ENCODE results near the gene MEGF11. TPM values are rescaled to one million over a fixed set of nuclear protein-coding genes. Genes with fewer than 3 reads are reported as not detected.

MEGF11 gene
- total RNA-seq, 5 donors from 2014 or later (not counting 1 experiment from before 2014, with no cell fraction given): 0.20 TPM; not detected in 4

DNA sequence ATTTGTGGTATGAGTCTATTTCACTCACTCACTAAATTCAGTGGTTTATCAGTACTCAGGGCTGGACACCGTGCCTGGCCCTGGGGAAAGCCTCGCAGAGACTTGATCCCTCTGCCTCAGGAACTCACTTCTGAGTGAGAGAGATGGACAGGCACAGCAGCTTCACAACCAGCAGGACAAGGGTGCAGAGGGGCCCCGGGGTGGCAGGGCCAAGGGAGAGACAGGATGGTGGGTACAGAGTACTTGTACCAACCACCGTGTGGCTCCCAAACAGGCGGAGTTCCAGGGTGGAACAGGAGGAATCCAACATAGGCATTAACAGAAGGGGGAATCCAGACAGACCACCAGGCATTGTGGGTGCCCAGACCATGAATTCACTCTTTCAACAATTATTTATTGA lies 143.7 kb downstream of the MEGF11 start:
- DNase-seq (no peak), ATAC-seq (replicated peaks in 1 of 4) (no peak)
- no peaks in the 10 kb centered on the region for H3K9me3 ChIP-seq
- no peaks in the 10 kb centered on the region for H3K36me3 ChIP-seq (ENCODE audit: control insufficient read depth in 2 of 2, extremely low read depth in 1 of 2, insufficient read depth in 1 of 2, low read length in 1 of 2)
- no peak overlapping the region for H3K27ac ChIP-seq (ENCODE audit: low read length)
- H3K36me3 Mint-ChIP-seq: no peaks in the 10 kb centered on the region
- H3K4me1 Mint-ChIP-seq: peaks cover 2 to 6% (median 5%) of the 10 kb centered on the region in 3 donors
- no peak overlapping the region for H3K27ac Mint-ChIP-seq
- H3K4me3 ChIP-seq (ENCODE audit: control insufficient read depth in 1 of 2, extremely low read depth in 1 of 2, low read length in 1 of 2): no peak overlapping the region
- CTCF ChIA-PET: no interaction called here
- POLR2A ChIA-PET: no interaction called here
- H3K27me3 ChIP-seq (replicated peaks in 1 of 2; ENCODE audit: control insufficient read depth in 2 of 2, extremely low read depth in 1 of 2, insufficient read depth in 2 of 2, low read length in 1 of 2): peaks cover 0 to 46% of the 10 kb centered on the region in 2 experiments
- H3K27me3 Mint-ChIP-seq: peaks cover 4 to 35% of the 10 kb centered on the region in 2 donors
- H3K4me1 ChIP-seq (ENCODE audit: control insufficient read depth in 1 of 2, extremely low read depth in 1 of 2, insufficient read depth in 2 of 2, low read length in 2 of 2): peaks cover 0 to under 1% of the 10 kb centered on the region in 2 experiments
- WGBS (ENCODE audit: insufficient coverage): 73% methylated on average over 4 of the region's 5 CpGs
- H3K4me3 Mint-ChIP-seq: no peak overlapping the region
- no peaks in the 10 kb centered on the region for H3K9me3 Mint-ChIP-seq

DNA sequence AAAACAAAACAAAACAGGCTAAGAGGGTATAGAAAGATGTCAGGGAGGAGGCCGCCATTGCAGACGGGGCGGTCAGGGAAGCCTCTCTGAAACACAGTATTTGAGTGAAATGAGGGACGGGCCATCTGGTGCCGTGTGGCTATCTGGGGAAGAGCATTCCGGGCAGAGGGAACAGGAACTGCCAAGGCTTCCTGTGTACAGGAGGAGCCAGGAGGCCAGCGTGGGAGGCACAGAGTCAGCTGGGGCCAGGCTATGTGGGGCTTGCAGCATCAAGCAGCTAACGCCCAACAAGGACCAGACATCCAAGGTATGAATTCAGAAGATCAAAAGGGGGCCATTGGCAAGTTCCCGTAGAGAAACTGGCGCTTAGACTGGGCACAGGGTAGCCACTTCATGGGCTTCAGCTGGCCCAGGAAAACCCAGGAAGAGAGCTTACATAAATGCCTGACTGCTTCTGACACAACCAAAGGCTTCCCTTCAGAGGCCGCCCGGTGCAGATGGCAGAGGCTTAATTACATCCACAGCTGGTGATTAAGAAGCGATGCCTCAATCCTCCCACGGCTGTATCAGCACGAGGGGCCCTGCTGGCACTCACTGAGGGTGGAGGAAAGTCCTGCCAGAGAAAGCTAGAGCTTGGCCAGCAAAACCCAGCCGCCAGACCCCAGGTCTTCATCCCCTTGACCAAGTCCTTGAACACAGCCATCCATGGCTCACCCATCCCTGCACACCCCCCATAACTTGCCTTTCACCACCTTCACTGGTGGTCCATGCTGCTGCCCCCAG lies 144.9 kb downstream of the MEGF11 start:
- H3K27ac ChIP-seq (ENCODE audit: low read length): no peak overlapping the region
- H3K4me1 ChIP-seq (ENCODE audit: control insufficient read depth in 1 of 2, extremely low read depth in 1 of 2, insufficient read depth in 2 of 2, low read length in 2 of 2): no peaks in the 10 kb centered on the region
- peaks cover 0 to 50% of the 10 kb centered on the region in 2 experiments for H3K27me3 ChIP-seq (replicated peaks in 1 of 2; ENCODE audit: control insufficient read depth in 2 of 2, extremely low read depth in 1 of 2, insufficient read depth in 2 of 2, low read length in 1 of 2)
- WGBS (ENCODE audit: insufficient coverage): 62% methylated on average over 11 of the region's 16 CpGs
- no peaks in the 10 kb centered on the region for H3K4me1 Mint-ChIP-seq
- no peaks in the 10 kb centered on the region for H3K9me3 ChIP-seq
- H3K9me3 Mint-ChIP-seq: no peaks in the 10 kb centered on the region
- POLR2A ChIA-PET: no interaction called here
- CTCF ChIA-PET: no interaction called here
- no peak overlapping the region for H3K4me3 Mint-ChIP-seq
- no peaks in the 10 kb centered on the region for H3K36me3 ChIP-seq (ENCODE audit: control insufficient read depth in 2 of 2, extremely low read depth in 1 of 2, insufficient read depth in 1 of 2, low read length in 1 of 2)
- no peak overlapping the region for H3K4me3 ChIP-seq (ENCODE audit: control insufficient read depth in 1 of 2, extremely low read depth in 1 of 2, low read length in 1 of 2)
- H3K36me3 Mint-ChIP-seq: no peaks in the 10 kb centered on the region
- ATAC-seq (replicated peaks in 1 of 4) (no peak), DNase-seq (no peak)
- peaks cover 4 to 31% of the 10 kb centered on the region in 2 donors for H3K27me3 Mint-ChIP-seq
- peak overlapping the region in 1 of 2 donors; percentile 37 for H3K27ac Mint-ChIP-seq

DNA sequence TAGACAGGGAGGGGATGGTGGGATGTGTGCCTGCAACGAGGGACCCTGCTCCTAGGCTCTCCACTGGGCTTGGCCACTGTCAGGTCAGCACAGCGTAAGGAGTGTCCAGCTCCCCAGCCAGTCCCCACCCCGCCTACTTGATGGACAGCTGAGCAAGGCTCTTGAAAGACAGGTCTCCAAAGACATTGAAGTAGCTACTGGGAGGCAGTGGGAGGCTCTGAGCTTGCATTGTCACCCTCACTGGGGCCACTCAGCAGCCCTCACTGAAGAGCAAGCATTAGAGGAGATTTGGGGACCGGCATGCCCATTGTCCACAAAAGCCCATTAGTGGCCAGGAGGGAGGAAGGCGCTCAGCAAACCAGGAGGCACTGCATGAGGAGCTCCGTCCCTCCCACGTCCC lies 146.5 kb downstream of the MEGF11 start:
- Histone ChIP-seq H3K27ac (ENCODE audit: low read length) (no peak overlapping the region), H3K9me3 (no peaks in the 10 kb centered on the region), H3K36me3 (ENCODE audit: control insufficient read depth in 2 of 2, extremely low read depth in 1 of 2, insufficient read depth in 1 of 2, low read length in 1 of 2) (no peaks in the 10 kb centered on the region), H3K4me1 (ENCODE audit: control insufficient read depth in 1 of 2, extremely low read depth in 1 of 2, insufficient read depth in 2 of 2, low read length in 2 of 2) (no peaks in the 10 kb centered on the region), H3K27me3 (replicated peaks in 1 of 2; ENCODE audit: control insufficient read depth in 2 of 2, extremely low read depth in 1 of 2, insufficient read depth in 2 of 2, low read length in 1 of 2) (peaks cover 0 to 51% of the 10 kb centered on the region in 2 experiments), H3K4me3 (ENCODE audit: control insufficient read depth in 1 of 2, extremely low read depth in 1 of 2, low read length in 1 of 2) (no peak overlapping the region)
- H3K36me3 Mint-ChIP-seq: no peaks in the 10 kb centered on the region
- H3K27ac Mint-ChIP-seq: no peak overlapping the region
- POLR2A ChIA-PET: no interaction called here
- no peak overlapping the region for H3K4me3 Mint-ChIP-seq
- CTCF ChIA-PET: no interaction called here
- peaks cover 4 to 34% of the 10 kb centered on the region in 2 donors for H3K27me3 Mint-ChIP-seq
- no peaks in the 10 kb centered on the region for H3K9me3 Mint-ChIP-seq
- 72% methylated on average over 4 of the region's 7 CpGs for WGBS (ENCODE audit: insufficient coverage)
- H3K4me1 Mint-ChIP-seq: no peaks in the 10 kb centered on the region
- DNase-seq (no peak), ATAC-seq (replicated peaks in 1 of 4) (no peak)

- H3K9me3 Mint-ChIP-seq: no peaks in the 10 kb centered on the region
- H3K27ac ChIP-seq (ENCODE audit: low read length): no peak overlapping the region
- no peak for ATAC-seq (replicated peaks in 1 of 4)
- no peaks in the 10 kb centered on the region for H3K36me3 Mint-ChIP-seq
- H3K27me3 ChIP-seq (replicated peaks in 1 of 2; ENCODE audit: control insufficient read depth in 2 of 2, extremely low read depth in 1 of 2, insufficient read depth in 2 of 2, low read length in 1 of 2): peaks cover 0 to 54% of the 10 kb centered on the region in 2 experiments
- H3K27ac Mint-ChIP-seq: no peak overlapping the region
- H3K4me1 Mint-ChIP-seq: no peaks in the 10 kb centered on the region
- no peaks in the 10 kb centered on the region for H3K36me3 ChIP-seq (ENCODE audit: control insufficient read depth in 2 of 2, extremely low read depth in 1 of 2, insufficient read depth in 1 of 2, low read length in 1 of 2)
- H3K4me3 Mint-ChIP-seq: no peak overlapping the region
- WGBS (ENCODE audit: insufficient coverage): 86% methylated on average over 1 of the region's 9 CpGs
- no peaks in the 10 kb centered on the region for H3K9me3 ChIP-seq
- no peaks in the 10 kb centered on the region for H3K4me1 ChIP-seq (ENCODE audit: control insufficient read depth in 1 of 2, extremely low read depth in 1 of 2, insufficient read depth in 2 of 2, low read length in 2 of 2)
- no peak overlapping the region for H3K4me3 ChIP-seq (ENCODE audit: control insufficient read depth in 1 of 2, extremely low read depth in 1 of 2, low read length in 1 of 2)
- POLR2A ChIA-PET: no interaction called here
- CTCF ChIA-PET: no interaction called here
- DNase-seq: no peak
- H3K27me3 Mint-ChIP-seq: peaks cover 4 to 34% of the 10 kb centered on the region in 2 donors
Observed at GRCh38 chr15:66105286-66106265, 148.0 kb downstream of the MEGF11 start.

DNA sequence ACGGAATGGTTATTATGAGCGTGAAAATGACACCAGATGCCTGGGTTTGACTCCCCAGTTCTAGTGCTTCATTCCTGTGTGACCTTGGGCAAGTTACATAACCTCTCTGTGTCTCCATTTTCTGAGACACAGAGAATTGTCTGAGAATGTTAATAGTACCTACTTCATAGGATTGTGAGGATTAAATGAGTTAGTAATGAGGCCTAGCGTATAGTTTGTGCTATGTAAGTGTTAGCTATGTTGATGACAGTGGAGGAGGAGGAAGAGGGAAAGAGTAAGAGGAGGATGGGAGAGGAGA lies 150.3 kb downstream of the MEGF11 start:
- DNase-seq (no peak), ATAC-seq (replicated peaks in 1 of 4) (no peak)
- no peaks in the 10 kb centered on the region for H3K4me1 ChIP-seq (ENCODE audit: control insufficient read depth in 1 of 2, extremely low read depth in 1 of 2, insufficient read depth in 2 of 2, low read length in 2 of 2)
- Mint-ChIP-seq H3K27me3 (peaks cover under 1 to 29% of the 10 kb centered on the region in 2 donors), H3K4me1 (no peaks in the 10 kb centered on the region), H3K9me3 (no peaks in the 10 kb centered on the region), H3K27ac (no peak overlapping the region), H3K36me3 (no peaks in the 10 kb centered on the region), H3K4me3 (no peak overlapping the region)
- CTCF ChIA-PET: no interaction called here
- no peak overlapping the region for H3K4me3 ChIP-seq (ENCODE audit: control insufficient read depth in 1 of 2, extremely low read depth in 1 of 2, low read length in 1 of 2)
- peaks cover 0 to 45% of the 10 kb centered on the region in 2 experiments for H3K27me3 ChIP-seq (replicated peaks in 1 of 2; ENCODE audit: control insufficient read depth in 2 of 2, extremely low read depth in 1 of 2, insufficient read depth in 2 of 2, low read length in 1 of 2)
- POLR2A ChIA-PET: no interaction called here
- no peaks in the 10 kb centered on the region for H3K36me3 ChIP-seq (ENCODE audit: control insufficient read depth in 2 of 2, extremely low read depth in 1 of 2, insufficient read depth in 1 of 2, low read length in 1 of 2)
- no peak overlapping the region for H3K27ac ChIP-seq (ENCODE audit: low read length)
- H3K9me3 ChIP-seq: no peaks in the 10 kb centered on the region
- 86% methylated on average over 3 of the region's 3 CpGs for WGBS (ENCODE audit: insufficient coverage)

- Histone ChIP-seq H3K9me3 (no peaks in the 10 kb centered on the region), H3K36me3 (ENCODE audit: control insufficient read depth in 2 of 2, extremely low read depth in 1 of 2, insufficient read depth in 1 of 2, low read length in 1 of 2) (no peaks in the 10 kb centered on the region), H3K27me3 (replicated peaks in 1 of 2; ENCODE audit: control insufficient read depth in 2 of 2, extremely low read depth in 1 of 2, insufficient read depth in 2 of 2, low read length in 1 of 2) (peaks cover 0 to 47% of the 10 kb centered on the region in 2 experiments), H3K27ac (ENCODE audit: low read length) (no peak overlapping the region), H3K4me3 (ENCODE audit: control insufficient read depth in 1 of 2, extremely low read depth in 1 of 2, low read length in 1 of 2) (no peak overlapping the region), H3K4me1 (ENCODE audit: control insufficient read depth in 1 of 2, extremely low read depth in 1 of 2, insufficient read depth in 2 of 2, low read length in 2 of 2) (no peaks in the 10 kb centered on the region)
- peaks cover 0 to 24% of the 10 kb centered on the region in 2 donors for H3K27me3 Mint-ChIP-seq
- no peak overlapping the region for H3K27ac Mint-ChIP-seq
- ChIA-PET CTCF (no interaction called here), POLR2A (no interaction called here)
- no peak overlapping the region for H3K4me3 Mint-ChIP-seq
- no peaks in the 10 kb centered on the region for H3K4me1 Mint-ChIP-seq
- DNase-seq: no peak
- 96% methylated on average over 4 of the region's 5 CpGs for WGBS (ENCODE audit: insufficient coverage)
- no peaks in the 10 kb centered on the region for H3K36me3 Mint-ChIP-seq
- H3K9me3 Mint-ChIP-seq: no peaks in the 10 kb centered on the region
- ATAC-seq (replicated peaks in 1 of 4): no peak
Observed at GRCh38 chr15:66102563-66103292, 150.8 kb downstream of the MEGF11 start.

Measured in T-cell (primary cell).